Thymus (tissue), 11 donors: ENCODE data around the gene RASD2. TPM values are rescaled to one million over a fixed set of nuclear protein-coding genes. Genes with fewer than 3 reads are reported as not detected.

ENCODE experiments used
- DNase-seq, 9 donors: peaks; one replicate each; pipeline ENCODE4 v3.0.0-alpha.2; 2013; ENCODE audit warnings: low spot score in 9 of 9, low read depth in 6 of 9, missing footprints in 1 of 9
- H3K27ac ChIP-seq, 2 donors: one replicate each; pipeline ENCODE4 v1.5.1; 2013; ENCODE audit warnings: control low read depth in 1 of 2, low read depth in 1 of 2, low read length in 1 of 2, mild to moderate bottlenecking in 1 of 2, moderate library complexity in 1 of 2
- H3K27me3 ChIP-seq, 2 donors: one replicate each; pipeline ENCODE4 v1.5.1; 2013; ENCODE audit warnings: low read length in 1 of 2; ENCODE audit not compliant: control insufficient read depth in 2 of 2, insufficient read depth in 1 of 2
- H3K36me3 ChIP-seq, 2 donors: one replicate each; pipeline ENCODE4 v1.5.1; 2013; ENCODE audit warnings: low read length in 1 of 2, mild to moderate bottlenecking in 1 of 2, moderate library complexity in 1 of 2; ENCODE audit not compliant: control insufficient read depth in 2 of 2, insufficient read depth in 2 of 2
- H3K4me1 ChIP-seq, 2 donors: one replicate each; pipeline ENCODE4 v1.5.1; 2013; ENCODE audit warnings: low read length in 2 of 2; ENCODE audit not compliant: control insufficient read depth in 2 of 2, insufficient read depth in 2 of 2
- H3K4me3 ChIP-seq, 2 donors: one replicate each; pipeline ENCODE4 v1.5.1; 2013; ENCODE audit warnings: low read length in 2 of 2, control low read depth in 1 of 2, mild to moderate bottlenecking in 1 of 2
- H3K9me3 ChIP-seq, 2 donors: one replicate each; pipeline ENCODE4 v1.5.1; 2013; ENCODE audit warnings: low read length in 1 of 2, mild to moderate bottlenecking in 1 of 2; ENCODE audit not compliant: control insufficient read depth in 2 of 2, insufficient read depth in 1 of 2
- WGBS: extraction: QIAGEN DNeasy Blood & Tissue Kit; methylation state at CpG from one replicate; pipeline ENCODE4 v1.1.7; 2013; 5-methylcytosine and 5-hydroxymethylcytosine counted together
- polyA plus RNA-seq: library from polyadenylated mRNA; stranded (reverse); fragments of 200-250 nt; gene quantifications from one replicate; pipeline ENCODE4 v1.2.3, GENCODE V29; 2013
- total RNA-seq: library from RNA; stranded (reverse); fragments of 120-200 nt; gene quantifications from one replicate; pipeline ENCODE4 v1.2.4, GENCODE V29; 2013
- donor health status: healthy.

The RASD2 gene
- total and polyA plus RNA-seq, 2 donors = 0.14 to 1.0 TPM

DNA sequence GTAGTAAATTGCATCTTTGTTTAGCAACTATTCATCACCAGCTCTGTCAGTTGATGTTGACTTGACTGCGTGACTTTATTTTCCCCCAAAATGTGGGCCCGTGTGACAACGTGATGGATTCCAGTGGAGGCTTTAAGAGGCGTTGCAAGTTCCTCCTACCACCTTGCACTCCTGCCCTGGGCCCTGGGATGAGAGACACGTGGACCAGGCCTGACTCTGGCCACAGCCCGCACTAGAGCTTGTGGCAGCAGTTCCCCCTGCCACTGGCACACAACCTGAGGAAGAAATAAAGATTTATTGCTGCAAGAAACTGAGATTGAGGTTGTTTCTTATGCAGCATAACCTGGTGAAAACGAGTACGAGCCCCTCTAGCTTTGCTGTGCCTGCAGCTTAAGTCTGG, 31.9 kb downstream of the RASD2 start:
- Histone ChIP-seq H3K4me1 (peaks cover 0 to 8% of the 10 kb centered on the region in 2 donors), H3K4me3 (no peak overlapping the region), H3K27me3 (peaks cover 0 to 4% of the 10 kb centered on the region in 2 donors), H3K9me3 (no peaks in the 10 kb centered on the region), H3K36me3 (no peaks in the 10 kb centered on the region), H3K27ac (no peak overlapping the region)
- WGBS = 65% methylated on average over 8 of the region's 8 CpGs
- DNase-seq = no peak

DNA sequence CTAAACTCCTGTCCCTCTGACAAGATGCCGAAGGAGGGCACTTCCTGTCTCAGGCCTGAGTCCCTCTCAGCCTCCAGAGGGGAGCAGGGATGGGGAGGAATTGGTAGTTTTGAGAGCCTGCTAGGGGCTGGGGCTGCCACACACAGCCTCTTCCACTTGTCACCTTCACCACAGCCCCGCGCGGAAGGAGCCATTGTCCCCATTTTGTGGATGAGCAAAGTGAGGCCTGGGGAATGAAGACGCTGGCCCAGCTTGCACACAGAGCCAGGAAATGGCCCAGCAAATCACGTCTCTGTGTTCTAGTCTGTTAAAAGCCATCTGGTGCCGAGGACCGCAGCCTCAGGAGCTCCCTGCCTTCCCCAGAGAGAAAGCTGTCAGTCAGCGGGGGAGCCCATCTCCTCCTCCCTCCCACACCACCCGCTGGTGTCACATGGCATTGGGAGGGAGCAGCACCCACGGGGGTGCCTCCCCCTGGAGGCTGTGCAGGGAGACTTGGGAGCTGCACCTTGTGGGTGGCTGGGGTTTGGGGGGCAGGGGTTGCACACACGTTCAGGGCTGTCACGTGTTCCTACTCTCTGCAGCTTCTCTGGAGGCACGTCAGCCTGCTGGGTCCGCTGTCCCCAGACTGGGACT, 34.6 kb downstream of the RASD2 start:
- peak in 5 of 9 donors; percentile 30 to 73 (median 58) for DNase-seq
- no peak overlapping the region for H3K4me3 ChIP-seq
- H3K27me3 ChIP-seq = peaks cover 0 to 4% of the 10 kb centered on the region in 2 donors
- H3K9me3 ChIP-seq = no peaks in the 10 kb centered on the region
- H3K4me1 ChIP-seq = peaks cover 0 to 8% of the 10 kb centered on the region in 2 donors
- H3K36me3 ChIP-seq = no peaks in the 10 kb centered on the region
- 50% methylated on average over 15 of the region's 15 CpGs for WGBS
- no peak overlapping the region for H3K27ac ChIP-seq

GRCh38 chr22:35576671-35577070, 36.0 kb downstream of the RASD2 start:
- Histone ChIP-seq H3K36me3 (no peaks in the 10 kb centered on the region), H3K9me3 (no peaks in the 10 kb centered on the region), H3K4me1 (peaks cover 0 to 8% of the 10 kb centered on the region in 2 donors), H3K4me3 (no peak overlapping the region), H3K27ac (no peak overlapping the region), H3K27me3 (peaks cover 0 to 2% of the 10 kb centered on the region in 2 donors)
- WGBS = 91% methylated on average over 8 of the region's 8 CpGs
- DNase-seq = no peak

GRCh38 chr22:35577799-35578659, 37.4 kb downstream of the RASD2 start:
- H3K27me3 ChIP-seq = peaks cover 0 to 2% of the 10 kb centered on the region in 2 donors
- H3K27ac ChIP-seq = no peak overlapping the region
- peaks cover 0 to 8% of the 10 kb centered on the region in 2 donors for H3K4me1 ChIP-seq
- no peaks in the 10 kb centered on the region for H3K36me3 ChIP-seq
- H3K9me3 ChIP-seq = no peaks in the 10 kb centered on the region
- 100% methylated on average over 2 of the region's 2 CpGs for WGBS
- no peak overlapping the region for H3K4me3 ChIP-seq
- DNase-seq = no peak

DNA sequence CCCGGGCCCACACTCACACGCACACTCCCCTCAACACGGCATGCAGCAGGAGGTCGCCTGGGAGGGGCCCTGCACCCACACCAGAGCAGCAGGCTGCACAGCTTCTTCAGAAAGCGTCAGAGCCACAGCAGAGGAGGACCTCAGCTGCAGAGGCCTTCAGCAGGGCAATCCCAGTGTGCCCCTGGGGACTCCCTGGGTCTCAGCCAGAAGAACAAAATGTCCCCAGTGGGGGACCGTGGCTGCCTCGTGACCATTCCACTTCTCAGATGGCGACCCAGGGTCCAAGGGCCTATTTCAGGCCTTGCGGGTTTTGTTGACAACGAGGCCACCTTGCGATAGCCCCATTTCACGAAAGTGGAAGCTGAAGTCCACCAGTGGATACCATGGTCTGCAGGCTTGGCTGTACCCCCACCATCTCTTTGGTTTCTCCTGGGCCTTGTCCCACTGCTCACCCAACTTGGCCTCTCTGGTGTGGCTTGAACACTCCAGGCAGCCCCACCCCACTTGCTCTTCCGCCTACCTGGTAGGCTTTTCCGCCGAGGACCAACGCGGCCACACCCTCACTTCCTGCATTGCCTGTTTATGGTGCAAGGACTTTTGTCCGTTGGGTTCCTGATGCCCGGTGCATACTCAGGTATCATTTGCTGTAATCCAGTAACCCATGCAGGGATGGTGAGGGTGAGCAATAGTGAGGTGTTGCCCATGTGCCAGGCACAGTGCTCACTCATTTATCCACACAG, 38.4 kb downstream of the RASD2 start:
- no peak for DNase-seq
- 95% methylated on average over 19 of the region's 19 CpGs for WGBS
- Histone ChIP-seq H3K9me3 (no peaks in the 10 kb centered on the region), H3K27me3 (peaks cover 0 to 2% of the 10 kb centered on the region in 2 donors), H3K4me3 (no peak overlapping the region), H3K4me1 (peaks cover 0 to 8% of the 10 kb centered on the region in 2 donors), H3K36me3 (no peaks in the 10 kb centered on the region), H3K27ac (no peak overlapping the region)

DNA sequence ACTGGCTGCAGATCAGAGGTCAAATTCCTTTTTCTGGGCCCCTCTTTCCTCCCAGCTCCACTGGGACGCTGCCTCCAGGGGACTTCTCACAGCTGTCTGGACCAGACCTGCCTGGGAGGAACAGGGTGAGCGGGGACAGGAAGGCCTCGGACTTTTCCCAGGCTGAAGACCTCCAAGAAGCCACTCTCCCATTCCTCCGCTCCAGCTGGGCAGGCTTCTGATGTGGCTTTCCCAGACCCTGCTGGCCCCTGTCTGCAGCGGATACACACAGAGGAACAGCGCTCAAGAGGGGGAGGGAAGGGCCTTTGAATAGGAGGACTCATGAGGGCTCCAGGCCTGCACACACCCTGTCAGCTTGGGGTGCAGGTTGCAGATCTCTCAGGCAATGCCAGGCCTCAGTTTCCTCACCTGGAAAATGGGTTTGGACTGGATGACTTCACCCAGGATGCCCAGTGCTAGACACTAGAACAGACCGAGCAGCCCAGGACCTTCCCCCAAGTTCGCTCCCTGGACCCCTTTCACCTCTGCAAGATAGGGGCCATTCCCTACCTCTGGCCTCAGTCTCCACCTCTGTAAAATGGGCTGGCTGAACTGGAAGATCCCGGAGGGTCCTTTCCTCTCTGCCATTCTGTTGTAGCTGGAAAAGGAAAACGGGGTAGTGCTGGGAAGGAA, 39.9 kb downstream of the RASD2 start:
- no peak for DNase-seq
- Histone ChIP-seq H3K4me3 (no peak overlapping the region), H3K27ac (no peak overlapping the region), H3K9me3 (no peaks in the 10 kb centered on the region), H3K4me1 (peaks cover 0 to 1% of the 10 kb centered on the region in 2 donors), H3K36me3 (no peaks in the 10 kb centered on the region), H3K27me3 (no peaks in the 10 kb centered on the region)
- 95% methylated on average over 10 of the region's 10 CpGs for WGBS

DNA sequence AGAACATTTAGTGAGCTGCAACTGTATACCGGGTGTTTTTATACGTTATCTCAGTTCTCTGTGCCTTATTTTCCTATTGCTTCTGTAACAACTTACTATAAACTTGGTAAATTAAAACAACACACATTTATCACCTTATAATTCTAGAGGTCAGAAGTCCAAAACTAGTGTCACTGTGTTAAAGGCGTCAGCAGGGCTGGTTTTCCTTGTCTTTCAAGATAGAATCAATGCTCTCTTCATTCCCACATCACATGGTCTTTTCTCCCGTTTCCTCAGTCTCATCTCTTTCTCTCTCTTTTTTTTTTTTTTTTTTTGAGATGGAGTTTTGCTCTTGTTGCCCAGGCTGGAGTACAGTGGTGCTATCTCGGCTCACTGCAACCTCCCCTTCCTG, 40.4 kb downstream of the RASD2 start:
- whole genome bisulfite sequencing = 96% methylated on average over 5 of the region's 5 CpGs
- no peaks in the 10 kb centered on the region for H3K4me1 ChIP-seq
- no peak overlapping the region for H3K27ac ChIP-seq
- H3K27me3 ChIP-seq = no peaks in the 10 kb centered on the region
- H3K9me3 ChIP-seq = no peaks in the 10 kb centered on the region
- no peak overlapping the region for H3K4me3 ChIP-seq
- no peaks in the 10 kb centered on the region for H3K36me3 ChIP-seq
- no peak for DNase-seq

GRCh38 chr22:35582218-35582860, 41.7 kb downstream of the RASD2 start:
- no peak for DNase-seq
- Histone ChIP-seq H3K4me1 (no peaks in the 10 kb centered on the region), H3K27ac (no peak overlapping the region)

More at GRCh38 chr22:35582218-35582860, 41.7 kb downstream of the RASD2 start:
- no peaks in the 10 kb centered on the region for H3K36me3 ChIP-seq
- 91% methylated on average over 11 of the region's 11 CpGs for WGBS
- no peaks in the 10 kb centered on the region for H3K27me3 ChIP-seq
- no peak overlapping the region for H3K4me3 ChIP-seq
- no peaks in the 10 kb centered on the region for H3K9me3 ChIP-seq
